HG03378 (cell line): Measurements from ENCODE around the gene KDM6A.
"Not testable (repeated sequence)": the region's sequence is repeated elsewhere in the genome, so short reads cannot be mapped to it uniquely, and the experiment has no call there.

Experiments used
- ATAC-seq: cut with Tn5 transposase; IDR thresholded peaks from one replicate; pipeline ENCODE4 v1.9.1; 2021; ENCODE audit warnings: mild to moderate bottlenecking, moderate library complexity; ENCODE audit not compliant: unreplicated experiment

Gene KDM6A

GRCh38 chrX:44872821-44873414 is at the start of gene KDM6A:
TSS of gene KDM6A (plus strand) at chrX:44873188. CDS start at chrX:44873552, 364 bp downstream.
- ATAC-seq, result peak; percentile 90

GRCh38 chrX:44823193-44823592 is 49.8 kb upstream of the KDM6A start:
- ATAC-seq, result not testable (repeated sequence)

- ATAC-seq, result no peak
Measured at GRCh38 chrX:44828008-44828605, 44.9 kb upstream of the KDM6A start.

GRCh38 chrX:44829832-44830231 is 43.2 kb upstream of the KDM6A start:
- no peak for ATAC-seq

GRCh38 chrX:44842550-44843317 is 30.3 kb upstream of the KDM6A start:
- no peak for ATAC-seq

GRCh38 chrX:44843318-44843702 is 29.7 kb upstream of the KDM6A start:
- no peak for ATAC-seq

GRCh38 chrX:44843753-44844152 is 29.2 kb upstream of the KDM6A start, which contains the start of gene DUSP21:
TSS of gene DUSP21 (plus strand) at chrX:44844021. CDS start at chrX:44844133, 112 bp downstream.
- ATAC-seq, result no peak

GRCh38 chrX:44844204-44844603 is 28.8 kb upstream of the KDM6A start:
- ATAC-seq, result no peak

- not testable (repeated sequence) for ATAC-seq
Measured at GRCh38 chrX:44850891-44851290, 22.1 kb upstream of the KDM6A start.

GRCh38 chrX:44871114-44871645 is 1.8 kb upstream of the KDM6A start:
- no peak for ATAC-seq

GRCh38 chrX:44871931-44872820 is 812 bp upstream of the KDM6A start:
- peak; percentile 21 for ATAC-seq

GRCh38 chrX:44873415-44874276 is 658 bp downstream of the KDM6A start:
- ATAC-seq, result no peak

GRCh38 chrX:44874420-44875184 is 1.6 kb downstream of the KDM6A start:
- ATAC-seq, result no peak

- ATAC-seq, result no peak
Measured at GRCh38 chrX:44875185-44875489, 2.1 kb downstream of the KDM6A start.

- ATAC-seq, result no peak
Measured at GRCh38 chrX:44876086-44876485, 3.1 kb downstream of the KDM6A start.

GRCh38 chrX:44876767-44877166 is 3.8 kb downstream of the KDM6A start:
- no peak for ATAC-seq

- no peak for ATAC-seq
Measured at GRCh38 chrX:44878780-44879179, 5.8 kb downstream of the KDM6A start.

- no peak for ATAC-seq
Measured at GRCh38 chrX:44881549-44881948, 8.6 kb downstream of the KDM6A start.

- ATAC-seq, result no peak
Measured at GRCh38 chrX:44882635-44883034, 9.6 kb downstream of the KDM6A start.
